ENCODE results near the gene TCHH. TPM values are rescaled to one million over a fixed set of nuclear protein-coding genes. Genes with fewer than 3 reads are reported as not detected.

Gene TCHH
- not detected in 3 replicates for total RNA-seq
- long read RNA-seq, result 0 reads

- no peak for TF ChIP-seq CTCF (IDR thresholded peaks at IDR 0.05)
- H3K9me3 Mint-ChIP-seq (ENCODE audit: low read depth), result no peaks in the 10 kb centered on the region
- H3K27me3 Mint-ChIP-seq (ENCODE audit: low read depth), result peaks cover 19% of the 10 kb centered on the region
- H3K4me1 Mint-ChIP-seq (ENCODE audit: low read depth), result no peaks in the 10 kb centered on the region
- no peak within 1 kb of the TSS for H3K4me3 Mint-ChIP-seq (ENCODE audit: unreplicated experiment)
- no peak for DNase-seq (ENCODE audit: low spot score)
- H3K27ac Mint-ChIP-seq (ENCODE audit: unreplicated experiment), result no peak within 1 kb of the TSS
- H3K36me3 Mint-ChIP-seq (ENCODE audit: low read depth), result no peaks in the 10 kb centered on the region
Observed at GRCh38 chr1:152115344-152115743, at the start of gene TCHH. TCHH (minus strand) TSS chr1:152115444; CDS start chr1:152114080, 1,364 bp downstream.

- Mint-ChIP-seq H3K27me3 (ENCODE audit: low read depth) (peaks cover 26% of the 10 kb centered on the region), H3K4me3 (ENCODE audit: unreplicated experiment) (no peak overlapping the region), H3K27ac (ENCODE audit: unreplicated experiment) (no peak overlapping the region), H3K36me3 (ENCODE audit: low read depth) (no peaks in the 10 kb centered on the region), H3K9me3 (ENCODE audit: low read depth) (no peaks in the 10 kb centered on the region), H3K4me1 (ENCODE audit: low read depth) (peaks cover 7% of the 10 kb centered on the region)
- DNase-seq (ENCODE audit: low spot score), result no peak
- TF ChIP-seq CTCF (IDR thresholded peaks at IDR 0.05), result no peak
Observed at GRCh38 chr1:152164517-152165136, 49.4 kb upstream of the TCHH start.

GRCh38 chr1:152162792-152163463 is 47.7 kb upstream of the TCHH start:
- Mint-ChIP-seq H3K4me1 (ENCODE audit: low read depth) (peaks cover 7% of the 10 kb centered on the region), H3K27me3 (ENCODE audit: low read depth) (peaks cover 20% of the 10 kb centered on the region), H3K4me3 (ENCODE audit: unreplicated experiment) (no peak overlapping the region), H3K9me3 (ENCODE audit: low read depth) (no peaks in the 10 kb centered on the region), H3K27ac (ENCODE audit: unreplicated experiment) (no peak overlapping the region), H3K36me3 (ENCODE audit: low read depth) (no peaks in the 10 kb centered on the region)
- TF ChIP-seq CTCF (IDR thresholded peaks at IDR 0.05), result no peak
- DNase-seq (ENCODE audit: low spot score), result no peak

- Mint-ChIP-seq H3K4me3 (ENCODE audit: unreplicated experiment) (no peak overlapping the region), H3K27me3 (ENCODE audit: low read depth) (peaks cover 10% of the 10 kb centered on the region), H3K9me3 (ENCODE audit: low read depth) (no peaks in the 10 kb centered on the region), H3K4me1 (ENCODE audit: low read depth) (peaks cover 7% of the 10 kb centered on the region), H3K27ac (ENCODE audit: unreplicated experiment) (no peak overlapping the region), H3K36me3 (ENCODE audit: low read depth) (no peaks in the 10 kb centered on the region)
- TF ChIP-seq CTCF (IDR thresholded peaks at IDR 0.05), result no peak
- no peak for DNase-seq (ENCODE audit: low spot score)
Observed at GRCh38 chr1:152160576-152160975, 45.3 kb upstream of the TCHH start.

- TF ChIP-seq CTCF (IDR thresholded peaks at IDR 0.05), result no peak
- Mint-ChIP-seq H3K9me3 (ENCODE audit: low read depth) (no peaks in the 10 kb centered on the region), H3K27me3 (ENCODE audit: low read depth) (peaks cover 13% of the 10 kb centered on the region), H3K27ac (ENCODE audit: unreplicated experiment) (no peak within 1 kb of the TSS), H3K4me3 (ENCODE audit: unreplicated experiment) (no peak within 1 kb of the TSS), H3K4me1 (ENCODE audit: low read depth) (peaks cover 7% of the 10 kb centered on the region), H3K36me3 (ENCODE audit: low read depth) (no peaks in the 10 kb centered on the region)
- DNase-seq (ENCODE audit: low spot score), result no peak
Observed at GRCh38 chr1:152159144-152159543, 43.9 kb upstream of the TCHH start, which contains the start of gene RPTN. RPTN (minus strand) TSS chr1:152159228; CDS start chr1:152157889, 1,339 bp downstream.

Data from chondrocyte (in vitro differentiated cells).